Pons (tissue), 1 donor: ENCODE measurements around the gene RPL34.
"Not testable (repeated sequence)": the region's sequence is repeated elsewhere in the genome, so short reads cannot be mapped to it uniquely, and the experiment has no call there.

Experiments
- DNase-seq: peaks from one replicate; pipeline ENCODE4 v3.0.0-alpha.2; 2016; ENCODE audit warnings: low spot score

The RPL34 gene

GRCh38 chr4:108620101-108620932, at the start of gene RPL34:
TSS of gene RPL34 (plus strand) at chr4:108620576. CDS start at chr4:108621960, 1,384 bp downstream.
- DNase-seq: peak; percentile 99

- DNase-seq: no peak
Observed at GRCh38 chr4:108570993-108571569, 49.3 kb upstream of the RPL34 start.

GRCh38 chr4:108574402-108574801, 46.0 kb upstream of the RPL34 start:
- no peak for DNase-seq

GRCh38 chr4:108581083-108581482, 39.3 kb upstream of the RPL34 start:
- no peak for DNase-seq

GRCh38 chr4:108586778-108587177, 33.6 kb upstream of the RPL34 start:
- no peak for DNase-seq

GRCh38 chr4:108588878-108589277, 31.5 kb upstream of the RPL34 start:
- DNase-seq: no peak

- no peak for DNase-seq
Observed at GRCh38 chr4:108589961-108590360, 30.4 kb upstream of the RPL34 start.

GRCh38 chr4:108590776-108591175, 29.6 kb upstream of the RPL34 start:
- no peak for DNase-seq

GRCh38 chr4:108592674-108592986, 27.7 kb upstream of the RPL34 start:
- DNase-seq: no peak

- not testable (repeated sequence) for DNase-seq
Observed at GRCh38 chr4:108594296-108594695, 26.1 kb upstream of the RPL34 start.

- no peak for DNase-seq
Observed at GRCh38 chr4:108596344-108596743, 24.0 kb upstream of the RPL34 start.

- no peak for DNase-seq
Observed at GRCh38 chr4:108601106-108601505, 19.3 kb upstream of the RPL34 start.

- DNase-seq: no peak
Observed at GRCh38 chr4:108601532-108601931, 18.8 kb upstream of the RPL34 start.

GRCh38 chr4:108602163-108602562, 18.2 kb upstream of the RPL34 start:
- no peak for DNase-seq

- DNase-seq: no peak
Observed at GRCh38 chr4:108607079-108607815, 13.1 kb upstream of the RPL34 start.

GRCh38 chr4:108611365-108611764, 9.0 kb upstream of the RPL34 start:
- DNase-seq: peak; percentile 44

- no peak for DNase-seq
Observed at GRCh38 chr4:108612365-108612764, 8.0 kb upstream of the RPL34 start.

- no peak for DNase-seq
Observed at GRCh38 chr4:108619372-108620100, 840 bp upstream of the RPL34 start.

GRCh38 chr4:108620933-108621905, 843 bp downstream of the RPL34 start:
- no peak for DNase-seq

- no peak for DNase-seq
Observed at GRCh38 chr4:108622022-108622421, 1.6 kb downstream of the RPL34 start.

GRCh38 chr4:108622828-108623227, 2.5 kb downstream of the RPL34 start:
- no peak for DNase-seq
